ENCODE measurements around the gene CHI3L2.

CHI3L2 gene

DNA sequence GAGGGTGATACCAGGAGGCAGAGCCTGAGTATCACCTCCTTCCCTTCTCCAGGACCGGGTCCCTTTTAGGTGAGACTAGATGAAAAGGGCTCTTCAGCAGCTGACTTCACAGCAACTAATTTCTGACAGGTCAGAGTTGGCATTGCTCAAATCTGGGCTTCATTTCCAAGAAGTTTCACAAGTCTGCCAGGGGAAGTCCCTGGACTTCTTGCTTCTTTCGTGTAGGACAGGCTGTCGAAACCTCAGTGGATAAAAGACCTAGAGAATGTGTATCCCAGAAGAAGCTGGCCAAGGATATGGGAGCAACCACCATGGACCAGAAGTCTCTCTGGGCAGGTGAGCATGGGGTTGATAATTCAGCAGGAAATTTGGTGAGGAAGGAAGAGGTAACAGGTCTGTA is at the start of gene CHI3L2:
TSS of gene CHI3L2 (plus strand) at position 280 of the 400 bp plus-strand sequence. CDS start at position 297, 17 bp downstream.
- DNase-seq = no peak

- no peak for DNase-seq
Observed at GRCh38 chr1:111179968-111180533, 47.5 kb upstream of the CHI3L2 start.

DNA sequence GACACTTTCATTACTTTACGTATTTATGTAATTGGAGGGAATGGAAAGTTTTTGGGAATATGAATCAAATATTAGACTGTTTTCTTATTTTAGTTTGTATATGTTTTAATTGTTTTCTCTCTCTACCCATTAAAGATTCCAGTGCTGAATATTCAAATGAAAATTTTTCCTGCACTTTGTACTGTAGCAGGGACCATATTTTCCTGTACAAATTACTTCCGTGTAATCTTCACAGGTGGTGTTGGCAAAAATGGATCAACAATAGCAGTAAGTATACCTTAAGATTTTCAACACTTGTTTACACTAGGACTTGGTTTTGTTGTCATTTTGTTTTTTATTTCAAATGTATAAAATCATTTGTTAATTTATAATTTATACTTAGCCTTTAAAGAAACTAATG is 45.5 kb upstream of the CHI3L2 start:
- DNase-seq = no peak

- no peak for DNase-seq
Observed at GRCh38 chr1:111183308-111184069, 44.0 kb upstream of the CHI3L2 start.

DNA sequence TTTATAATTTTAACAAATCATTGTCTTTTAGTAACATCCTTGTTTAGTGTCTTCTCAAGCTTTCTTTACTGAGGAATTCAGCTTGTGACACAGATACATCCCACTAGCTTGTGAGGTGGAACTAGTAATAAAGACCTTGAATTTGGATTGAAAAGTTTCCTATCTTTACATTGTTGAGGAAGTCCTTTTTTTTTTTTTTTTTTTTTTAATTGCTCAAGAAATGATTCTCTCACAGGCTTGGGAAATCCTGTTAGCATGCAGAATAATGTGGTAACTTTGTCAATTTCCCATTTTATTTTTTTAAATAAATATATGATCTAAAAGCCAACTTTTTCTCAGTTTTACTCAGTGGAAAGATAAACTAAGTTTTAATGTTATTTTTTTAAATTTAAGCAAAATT is 42.9 kb upstream of the CHI3L2 start:
- DNase-seq = no peak

DNA sequence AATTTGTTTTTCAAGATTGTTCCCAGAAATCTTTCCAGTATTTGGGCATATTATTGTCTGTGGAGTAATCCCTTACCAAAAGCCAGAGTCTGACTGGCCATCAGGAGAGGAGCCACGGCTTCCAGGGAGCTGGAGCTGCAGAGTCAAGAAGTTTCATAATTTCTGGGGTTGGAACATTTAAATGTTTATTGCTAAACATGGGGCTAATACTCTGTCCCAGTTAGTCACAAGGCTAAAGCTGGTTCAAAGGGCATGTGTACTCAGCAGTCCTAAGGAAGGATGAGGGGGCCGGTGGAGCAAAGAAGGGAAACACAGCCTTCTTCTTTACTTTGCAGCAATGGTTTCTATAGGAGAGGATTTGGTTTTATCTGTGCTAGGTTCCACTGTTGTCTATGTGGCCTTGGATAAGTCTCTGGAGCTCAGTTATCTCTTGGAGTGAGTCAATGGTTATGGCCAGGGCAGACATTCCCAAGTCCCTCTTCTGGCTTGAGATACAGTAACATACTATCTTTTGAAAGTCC is 36.5 kb upstream of the CHI3L2 start:
- DNase-seq = no peak

DNA sequence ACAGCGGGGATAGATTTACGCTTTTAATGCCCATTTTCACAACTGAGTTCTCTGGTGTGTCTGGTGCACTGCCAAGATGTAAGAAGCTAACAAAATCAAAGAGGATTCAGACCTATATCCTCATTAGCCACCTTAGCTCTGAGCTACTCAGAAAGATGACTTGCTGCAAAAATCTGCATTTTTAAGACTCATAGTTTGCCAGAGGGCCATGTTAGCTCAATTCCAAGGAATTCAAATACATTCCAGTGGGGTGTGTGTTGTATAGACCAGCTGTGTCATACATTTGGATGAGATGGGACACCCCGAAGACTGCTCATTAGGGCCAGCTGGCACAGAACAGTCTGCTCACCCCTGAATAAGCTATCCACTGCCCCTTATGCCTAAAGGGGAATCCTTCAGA is 36.0 kb upstream of the CHI3L2 start:
- DNase-seq = no peak

GRCh38 chr1:111192074-111192473 is 35.4 kb upstream of the CHI3L2 start:
- DNase-seq = no peak

GRCh38 chr1:111192658-111193519 is 34.6 kb upstream of the CHI3L2 start:
- peak; percentile 53 for DNase-seq

GRCh38 chr1:111193712-111194480 is 33.6 kb upstream of the CHI3L2 start:
- DNase-seq = no peak

DNA sequence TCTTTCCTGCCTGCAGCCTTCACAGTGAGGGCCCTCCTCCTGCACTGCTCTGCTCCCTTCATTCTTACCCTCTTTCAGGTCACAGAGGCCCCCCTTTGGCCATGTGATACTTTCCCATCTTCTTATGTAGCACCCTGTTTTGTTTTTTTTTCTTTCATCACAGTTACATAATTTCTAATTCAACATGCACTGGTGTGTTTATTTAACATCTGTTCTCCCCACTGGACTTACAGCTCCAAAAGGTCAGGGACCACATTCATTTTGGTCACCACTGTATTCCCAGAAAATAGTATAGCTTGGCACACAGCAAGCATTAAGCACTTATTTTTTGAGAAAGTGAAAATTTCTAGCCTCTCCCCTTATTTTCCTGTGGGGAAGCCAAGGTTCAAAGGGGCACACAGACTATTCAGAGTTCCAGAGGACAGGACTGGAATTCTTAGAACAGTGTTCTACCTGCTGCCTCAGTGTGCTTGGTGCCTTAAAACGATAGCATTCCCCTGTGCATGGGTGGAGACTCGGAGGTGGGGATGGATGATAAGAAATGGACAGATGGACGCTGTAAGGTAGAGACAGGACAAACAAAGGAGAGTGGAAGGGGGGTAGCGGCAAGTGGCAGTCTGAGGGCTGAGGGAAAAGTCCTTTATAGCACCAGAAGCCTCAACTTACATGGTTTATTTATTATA is 32.4 kb upstream of the CHI3L2 start:
- DNase-seq = no peak

DNA sequence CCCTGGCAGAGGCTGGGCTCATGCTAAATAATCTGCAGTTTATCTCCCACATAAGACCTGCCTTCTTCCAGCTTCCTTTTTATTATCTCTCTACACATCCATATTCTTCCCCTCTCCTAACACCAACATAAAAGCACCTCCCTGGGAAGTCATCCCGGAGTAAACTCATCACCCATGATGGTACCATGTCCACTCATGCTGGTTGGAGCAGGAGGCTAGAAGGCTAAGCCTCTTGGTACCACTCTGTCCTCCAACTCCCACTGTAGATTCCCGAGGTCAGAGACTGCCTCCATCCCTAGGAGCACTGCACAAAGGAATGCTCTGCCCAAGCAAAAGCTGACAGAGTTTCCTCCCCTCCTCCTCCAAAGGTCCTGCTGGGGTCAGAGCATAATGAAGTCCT is 31.3 kb upstream of the CHI3L2 start:
- DNase-seq = no peak

DNA sequence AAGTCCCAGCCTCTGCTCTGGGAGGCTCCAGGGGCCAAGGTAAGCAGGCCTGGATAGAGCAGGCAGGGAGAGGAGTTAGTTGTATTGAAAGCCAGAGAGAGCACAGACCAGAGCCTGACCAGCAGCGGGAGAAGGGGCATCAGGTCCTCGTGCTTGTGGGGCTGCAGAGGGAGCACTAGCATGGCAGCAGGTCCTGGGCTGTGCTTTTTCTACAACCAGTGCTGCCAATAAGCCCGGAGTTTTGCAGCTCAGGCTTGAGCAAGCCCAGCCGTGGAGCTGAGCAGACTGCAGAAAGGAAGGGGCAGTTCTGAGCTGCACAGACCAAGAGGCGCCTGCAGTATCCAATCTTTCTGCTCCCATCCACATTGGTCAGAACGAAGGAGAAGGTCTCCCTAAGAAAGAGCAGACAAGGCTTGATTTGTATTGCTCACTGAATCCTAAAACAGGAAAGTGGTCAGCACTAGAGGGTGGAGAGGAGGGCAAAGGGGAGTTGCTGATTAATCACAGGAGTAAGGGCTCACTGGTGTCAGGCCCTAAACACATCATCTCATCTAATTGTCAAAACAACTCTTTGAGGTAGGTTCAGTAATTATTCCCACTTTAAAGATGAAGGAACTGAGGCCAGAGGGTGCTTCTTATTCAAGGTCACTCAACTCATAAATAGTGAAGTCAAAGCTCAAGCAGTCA is 29.8 kb upstream of the CHI3L2 start:
- peak; percentile 71 for DNase-seq

DNA sequence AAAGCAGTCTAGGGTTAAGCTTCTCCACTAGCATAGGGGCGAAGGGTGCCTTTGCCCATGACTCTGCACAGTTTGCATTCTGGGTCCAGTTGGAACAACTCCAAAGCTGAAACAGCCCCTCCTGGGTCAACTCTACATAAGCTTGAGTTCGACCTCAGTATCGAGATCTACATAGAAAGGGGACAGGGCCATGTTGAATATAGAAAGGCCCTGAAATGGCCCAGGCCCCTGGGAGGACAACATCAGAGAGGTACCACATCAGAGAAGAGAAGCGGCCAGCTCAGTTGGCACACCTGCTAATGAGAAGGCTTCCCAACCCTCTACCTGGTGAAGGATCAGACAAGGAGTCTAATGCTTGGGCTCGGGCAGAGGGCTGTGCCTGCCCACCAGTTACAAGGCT is 28.7 kb upstream of the CHI3L2 start:
- DNase-seq = no peak

GRCh38 chr1:111199329-111199728 is 28.2 kb upstream of the CHI3L2 start:
- DNase-seq = no peak

DNA sequence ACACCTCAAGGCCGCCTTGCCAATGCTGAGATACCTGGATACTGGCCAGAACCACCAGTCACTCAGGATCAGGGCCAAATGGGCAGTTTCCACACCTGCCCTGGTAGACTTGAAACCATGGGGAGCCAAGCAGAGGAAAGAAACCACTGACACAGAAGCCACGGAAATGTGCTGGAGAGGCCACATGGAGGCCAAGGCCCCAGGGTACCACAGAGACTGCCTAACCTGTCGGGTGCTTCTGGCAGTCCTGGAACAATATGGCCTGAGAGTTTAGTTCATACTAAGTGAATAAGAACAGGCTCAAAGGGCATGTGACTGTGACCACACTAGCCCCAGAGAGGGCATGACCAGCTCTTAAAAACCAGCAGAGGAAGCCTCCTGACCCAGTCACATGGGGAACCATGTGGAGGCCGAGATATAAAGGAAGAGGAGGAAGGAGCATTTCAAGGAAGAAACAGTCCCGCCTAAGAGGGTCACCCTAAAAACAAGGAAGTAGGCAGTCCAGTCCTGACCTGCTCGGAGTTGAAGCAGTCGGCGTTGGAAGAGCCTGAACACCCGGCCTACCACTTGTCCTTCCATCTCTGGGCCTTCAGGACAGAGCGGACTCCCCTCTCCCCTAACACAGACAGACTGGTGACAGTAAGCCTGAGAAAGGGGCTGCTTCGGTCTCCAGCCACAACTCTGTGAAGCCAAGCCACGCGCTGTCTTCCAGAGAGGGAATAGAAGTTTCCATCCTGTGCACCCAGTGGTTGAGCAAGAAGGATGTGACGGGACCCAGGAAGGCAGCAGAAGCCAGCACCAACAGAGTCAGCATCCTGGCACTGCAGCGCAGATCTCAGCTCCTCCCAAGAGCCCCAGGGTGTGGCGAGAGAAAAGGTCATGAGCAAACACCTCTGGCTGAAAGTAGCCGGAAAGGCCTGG is 27.4 kb upstream of the CHI3L2 start, which contains the start of gene DENND2D:
TSS of gene DENND2D (minus strand) at position 766 of the 921 bp plus-strand sequence. CDS start at position 579, 187 bp downstream.
- DNase-seq = peak; percentile 59

DNA sequence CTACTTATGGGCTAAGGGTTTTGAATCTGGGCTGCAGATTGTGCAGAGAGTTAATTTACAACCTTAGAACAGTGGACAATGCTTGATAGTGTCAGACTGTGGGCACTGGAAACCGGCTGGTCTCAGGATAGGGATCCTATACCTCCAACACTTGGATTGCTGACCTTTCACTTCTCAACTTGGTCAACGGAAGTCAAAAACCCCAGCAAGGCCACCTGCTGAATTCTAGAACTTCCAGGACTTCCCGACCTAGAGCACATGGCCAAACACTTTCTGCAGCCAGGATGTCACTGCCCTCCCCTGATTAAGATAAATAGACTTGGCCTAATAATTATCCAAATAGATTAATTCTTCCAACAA is 26.7 kb upstream of the CHI3L2 start:
- no peak for DNase-seq

- no peak for DNase-seq
Observed at GRCh38 chr1:111201275-111202090, 26.0 kb upstream of the CHI3L2 start.

- no peak for DNase-seq
Observed at GRCh38 chr1:111202366-111202706, 25.2 kb upstream of the CHI3L2 start.

All from CD4-positive, alpha-beta T cell treated with Interleukin-10 for 1 hour (primary cell).